Loucy (cell line): ENCODE measurements around the gene CDK11B.

Experiments
- H2AFZ ChIP-seq: fragments of 200-600 bp; sonication (generic); 2 replicates; pipeline ENCODE4 v1.6.0; 2016; ENCODE audit warnings: antibody characterized with exemption, mild to moderate bottlenecking, low read length, moderate library complexity
- H3F3A ChIP-seq: fragments of 200-600 bp; 2 replicates; pipeline ENCODE4 v1.6.0; 2016; ENCODE audit warnings: antibody characterized with exemption, low read depth, mild to moderate bottlenecking
- H3K27me3 ChIP-seq: fragments of 200-600 bp; sonication (generic); 2 replicates; pipeline ENCODE4 v1.6.1; 2014; ENCODE audit warnings: low read length, mild to moderate bottlenecking; ENCODE audit not compliant: insufficient read depth, poor library complexity, severe bottlenecking
- H3K36me3 ChIP-seq: fragments of 200-600 bp; sonication (generic); 2 replicates; pipeline ENCODE4 v1.6.1; 2016; ENCODE audit warnings: low read length; ENCODE audit not compliant: insufficient read depth
- H3K4me1 ChIP-seq: fragments of 200-600 bp; sonication (generic); 2 replicates; pipeline ENCODE4 v1.5.1; 2014; ENCODE audit warnings: low read length, mild to moderate bottlenecking; ENCODE audit not compliant: insufficient read depth, poor library complexity, severe bottlenecking
- H3K4me2 ChIP-seq: fragments of 200-600 bp; sonication (generic); 2 replicates; pipeline ENCODE4 v1.6.0; 2014; ENCODE audit warnings: antibody characterized with exemption, low read length, low read depth, mild to moderate bottlenecking; ENCODE audit not compliant: poor library complexity, severe bottlenecking
- H3K4me3 ChIP-seq: fragments of 200-600 bp; sonication (generic); 2 replicates; pipeline ENCODE4 v1.5.1; 2014; ENCODE audit warnings: low read length, mild to moderate bottlenecking, mixed read lengths; ENCODE audit not compliant: poor library complexity, severe bottlenecking
- H3K79me2 ChIP-seq: fragments of 200-600 bp; sonication (generic); 2 replicates; pipeline ENCODE4 v1.6.1; 2014; ENCODE audit warnings: low read length; ENCODE audit not compliant: insufficient read depth
- H3K9ac ChIP-seq: fragments of 200-600 bp; sonication (generic); 2 replicates; pipeline ENCODE4 v1.6.0; 2014; ENCODE audit warnings: mild to moderate bottlenecking, low read depth, low read length, moderate library complexity; ENCODE audit not compliant: poor library complexity, severe bottlenecking
- H3K9me2 ChIP-seq: fragments of 200-600 bp; sonication (generic); replicated peaks from 2 replicates; pipeline ENCODE4 v1.6.1; 2016; ENCODE audit warnings: low read depth, low read length, mixed read lengths
- H3K9me3 ChIP-seq: fragments of 200-600 bp; sonication (generic); 2 replicates; pipeline ENCODE4 v1.6.1; 2014; ENCODE audit warnings: mild to moderate bottlenecking, antibody characterized with exemption, low read length, low read depth; ENCODE audit not compliant: insufficient read depth
- H4K20me1 ChIP-seq: fragments of 200-600 bp; sonication (generic); 2 replicates; pipeline ENCODE4 v1.6.0; 2014; ENCODE audit warnings: antibody characterized with exemption, low read length, mild to moderate bottlenecking; ENCODE audit not compliant: insufficient read depth, poor library complexity, severe bottlenecking
- EZH2phosphoT487 ChIP-seq: fragments of 200-600 bp; IDR thresholded peaks from 2 replicates; pipeline ENCODE4 v1.6.1; 2018; ENCODE audit warnings: antibody characterized with exemption, mild to moderate bottlenecking, moderate library complexity, borderline replicate concordance
- TF ChIP-seq, protein P1 (sequence below): fragments of 200-600 bp; sonication (generic); conservative IDR thresholded peaks from 2 replicates; pipeline ENCODE4 v1.5.1; 2014; ENCODE audit warnings: mild to moderate bottlenecking, antibody characterized with exemption, low read length

CDK11B gene

DNA sequence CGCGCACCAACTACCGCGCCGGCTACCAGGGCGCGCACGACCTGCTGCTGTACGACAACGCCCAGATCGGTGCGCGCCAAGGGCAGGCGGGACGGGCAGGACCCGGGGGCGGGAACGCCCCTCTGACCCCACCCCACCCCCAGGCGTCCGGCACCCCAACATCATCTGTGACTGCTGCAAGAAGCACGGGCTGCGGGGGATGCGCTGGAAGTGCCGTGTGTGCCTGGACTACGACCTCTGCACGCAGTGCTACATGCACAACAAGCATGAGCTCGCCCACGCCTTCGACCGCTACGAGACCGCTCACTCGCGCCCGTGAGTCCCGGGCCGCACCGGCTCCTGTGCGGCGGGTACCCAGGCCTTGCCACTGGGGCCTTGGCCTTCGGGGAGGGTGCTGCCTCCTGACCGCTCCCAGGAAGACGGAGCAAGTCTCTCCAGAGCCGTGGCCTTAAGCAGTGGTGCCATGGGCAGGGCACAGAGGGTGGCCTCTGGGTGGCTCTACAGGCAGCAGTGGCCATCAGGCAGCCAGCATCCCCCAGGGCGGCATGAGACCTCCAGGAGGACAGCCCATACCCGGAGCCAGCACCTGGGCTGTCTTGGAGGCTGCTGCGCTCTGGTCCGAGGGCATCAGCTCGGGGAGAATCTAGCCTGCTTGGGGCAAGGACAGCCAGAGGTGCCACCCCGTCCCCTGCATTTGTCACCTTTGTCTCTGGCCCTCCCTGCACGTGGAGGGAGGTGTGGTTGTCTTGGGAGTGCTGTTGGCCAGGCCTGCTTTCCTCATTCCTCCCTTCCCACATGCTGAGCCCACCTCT lies 35.0 kb downstream of the CDK11B start:
- no peaks in the 10 kb centered on the region for H3F3A ChIP-seq
- H3K4me3 ChIP-seq, result no peak overlapping the region
- no peaks in the 10 kb centered on the region for H3K79me2 ChIP-seq
- H3K36me3 ChIP-seq, result no peaks in the 10 kb centered on the region
- H3K4me1 ChIP-seq, result no peaks in the 10 kb centered on the region
- H3K27me3 ChIP-seq, result no peaks in the 10 kb centered on the region
- H2AFZ ChIP-seq, result no peak overlapping the region
- no peak for TF ChIP-seq EZH2phosphoT487
- no peak overlapping the region for H3K9ac ChIP-seq
- H4K20me1 ChIP-seq, result no peaks in the 10 kb centered on the region
- no peaks in the 10 kb centered on the region for H3K9me2 ChIP-seq
- no peak overlapping the region for H3K4me2 ChIP-seq
- H3K9me3 ChIP-seq, result no peaks in the 10 kb centered on the region

DNA sequence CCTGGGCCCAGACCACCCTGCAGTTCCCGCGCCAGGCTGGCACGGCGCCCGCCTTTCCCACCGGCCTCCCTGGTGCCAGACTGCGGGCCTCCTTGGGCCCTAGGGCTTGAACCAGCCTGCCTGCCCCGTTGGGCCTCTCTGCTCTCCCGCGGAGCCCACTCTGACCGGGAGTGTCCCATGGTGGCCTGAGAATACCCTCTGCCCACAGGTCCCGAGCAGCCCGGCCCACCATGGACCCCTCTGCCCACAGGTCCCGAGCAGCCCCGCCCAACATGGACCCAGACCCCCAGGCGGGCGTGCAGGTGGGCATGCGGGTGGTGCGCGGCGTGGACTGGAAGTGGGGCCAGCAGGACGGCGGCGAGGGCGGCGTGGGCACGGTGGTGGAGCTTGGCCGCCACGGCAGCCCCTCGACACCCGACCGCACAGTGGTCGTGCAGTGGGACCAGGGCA lies 35.6 kb downstream of the CDK11B start:
- H3K4me2 ChIP-seq, result no peak overlapping the region
- no peaks in the 10 kb centered on the region for H3K4me1 ChIP-seq
- H2AFZ ChIP-seq, result no peak overlapping the region
- H3K9me2 ChIP-seq, result no peaks in the 10 kb centered on the region
- no peak overlapping the region for H3K4me3 ChIP-seq
- TF ChIP-seq, protein P1, sequence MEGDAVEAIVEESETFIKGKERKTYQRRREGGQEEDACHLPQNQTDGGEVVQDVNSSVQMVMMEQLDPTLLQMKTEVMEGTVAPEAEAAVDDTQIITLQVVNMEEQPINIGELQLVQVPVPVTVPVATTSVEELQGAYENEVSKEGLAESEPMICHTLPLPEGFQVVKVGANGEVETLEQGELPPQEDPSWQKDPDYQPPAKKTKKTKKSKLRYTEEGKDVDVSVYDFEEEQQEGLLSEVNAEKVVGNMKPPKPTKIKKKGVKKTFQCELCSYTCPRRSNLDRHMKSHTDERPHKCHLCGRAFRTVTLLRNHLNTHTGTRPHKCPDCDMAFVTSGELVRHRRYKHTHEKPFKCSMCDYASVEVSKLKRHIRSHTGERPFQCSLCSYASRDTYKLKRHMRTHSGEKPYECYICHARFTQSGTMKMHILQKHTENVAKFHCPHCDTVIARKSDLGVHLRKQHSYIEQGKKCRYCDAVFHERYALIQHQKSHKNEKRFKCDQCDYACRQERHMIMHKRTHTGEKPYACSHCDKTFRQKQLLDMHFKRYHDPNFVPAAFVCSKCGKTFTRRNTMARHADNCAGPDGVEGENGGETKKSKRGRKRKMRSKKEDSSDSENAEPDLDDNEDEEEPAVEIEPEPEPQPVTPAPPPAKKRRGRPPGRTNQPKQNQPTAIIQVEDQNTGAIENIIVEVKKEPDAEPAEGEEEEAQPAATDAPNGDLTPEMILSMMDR, result no peak
- no peak for TF ChIP-seq EZH2phosphoT487
- no peaks in the 10 kb centered on the region for H3K27me3 ChIP-seq
- H4K20me1 ChIP-seq, result no peaks in the 10 kb centered on the region
- no peak overlapping the region for H3K9ac ChIP-seq
- H3K36me3 ChIP-seq, result no peaks in the 10 kb centered on the region
- no peaks in the 10 kb centered on the region for H3K9me3 ChIP-seq
- H3F3A ChIP-seq, result no peaks in the 10 kb centered on the region
- H3K79me2 ChIP-seq, result no peaks in the 10 kb centered on the region

DNA sequence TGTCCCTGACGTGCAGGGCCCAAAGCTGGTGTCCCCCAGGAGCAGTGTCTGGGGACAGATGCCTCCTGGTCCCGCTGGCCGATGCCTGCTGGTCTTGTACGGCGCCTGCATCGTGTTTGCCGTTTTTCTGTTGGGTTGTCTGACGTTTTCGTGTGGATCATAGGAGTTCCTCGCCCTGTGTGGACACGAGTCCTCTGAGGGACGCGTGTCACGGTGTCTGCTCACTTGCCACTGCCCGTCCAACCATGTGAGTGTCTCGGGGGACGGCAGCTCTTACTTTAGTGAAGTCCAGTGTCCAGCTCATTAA lies 36.1 kb downstream of the CDK11B start:
- Histone ChIP-seq H2AFZ (no peak overlapping the region), H4K20me1 (no peaks in the 10 kb centered on the region), H3K79me2 (no peaks in the 10 kb centered on the region; the same call in 1 of the 2 replicates), H3F3A (no peaks in the 10 kb centered on the region), H3K4me3 (no peak overlapping the region), H3K9ac (no peak overlapping the region), H3K4me1 (no peaks in the 10 kb centered on the region), H3K36me3 (no peaks in the 10 kb centered on the region), H3K4me2 (no peak overlapping the region), H3K27me3 (no peaks in the 10 kb centered on the region), H3K9me2 (no peaks in the 10 kb centered on the region), H3K9me3 (no peaks in the 10 kb centered on the region)
- no peak for TF ChIP-seq EZH2phosphoT487
- TF ChIP-seq, protein P1, result no peak
